Measurements from ENCODE around the gene GCK.

DNA sequence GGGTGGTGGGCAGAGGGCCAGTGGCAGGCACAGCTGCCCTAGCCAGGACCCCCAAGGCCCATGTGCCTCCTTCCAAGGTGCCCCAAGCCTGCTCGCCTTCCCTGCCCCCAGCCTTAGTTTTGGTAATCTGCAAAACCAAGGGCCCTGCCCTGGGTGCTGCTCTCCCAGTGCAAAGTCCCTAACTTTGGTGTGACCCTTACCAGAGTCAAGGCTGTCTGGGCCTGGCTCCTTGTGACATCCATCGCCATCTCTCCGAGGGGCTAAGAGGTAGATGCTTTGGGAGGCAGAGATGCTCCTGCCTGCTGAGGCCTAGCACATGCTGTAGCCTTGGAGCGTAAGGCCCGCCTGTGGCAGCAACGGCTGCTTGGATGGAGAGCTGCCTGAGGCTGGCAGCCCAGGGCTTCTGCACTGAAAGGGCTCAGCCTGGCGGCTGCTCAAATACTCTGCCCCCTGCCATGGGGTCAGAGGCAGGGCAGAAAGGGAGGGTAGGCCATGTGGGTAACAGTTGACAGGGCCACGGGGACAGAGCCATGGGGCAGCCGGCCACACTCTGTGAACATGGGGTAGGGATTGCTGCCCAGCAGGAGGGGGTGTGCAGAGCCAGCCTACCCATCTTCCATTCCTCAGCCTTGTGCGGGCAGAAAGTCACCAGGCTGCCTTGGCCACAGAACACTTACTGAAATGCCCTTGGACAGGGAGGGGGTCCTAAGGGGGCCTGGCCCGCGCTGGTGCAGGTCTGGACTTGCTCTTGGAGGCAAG is 30.2 kb downstream of the GCK start:
- TF ChIP-seq, protein P1, sequence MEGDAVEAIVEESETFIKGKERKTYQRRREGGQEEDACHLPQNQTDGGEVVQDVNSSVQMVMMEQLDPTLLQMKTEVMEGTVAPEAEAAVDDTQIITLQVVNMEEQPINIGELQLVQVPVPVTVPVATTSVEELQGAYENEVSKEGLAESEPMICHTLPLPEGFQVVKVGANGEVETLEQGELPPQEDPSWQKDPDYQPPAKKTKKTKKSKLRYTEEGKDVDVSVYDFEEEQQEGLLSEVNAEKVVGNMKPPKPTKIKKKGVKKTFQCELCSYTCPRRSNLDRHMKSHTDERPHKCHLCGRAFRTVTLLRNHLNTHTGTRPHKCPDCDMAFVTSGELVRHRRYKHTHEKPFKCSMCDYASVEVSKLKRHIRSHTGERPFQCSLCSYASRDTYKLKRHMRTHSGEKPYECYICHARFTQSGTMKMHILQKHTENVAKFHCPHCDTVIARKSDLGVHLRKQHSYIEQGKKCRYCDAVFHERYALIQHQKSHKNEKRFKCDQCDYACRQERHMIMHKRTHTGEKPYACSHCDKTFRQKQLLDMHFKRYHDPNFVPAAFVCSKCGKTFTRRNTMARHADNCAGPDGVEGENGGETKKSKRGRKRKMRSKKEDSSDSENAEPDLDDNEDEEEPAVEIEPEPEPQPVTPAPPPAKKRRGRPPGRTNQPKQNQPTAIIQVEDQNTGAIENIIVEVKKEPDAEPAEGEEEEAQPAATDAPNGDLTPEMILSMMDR (IDR thresholded peaks at IDR 0.05; ENCODE audit: insufficient read depth, low read length, poor library complexity, severe bottlenecking): no peak
- no peak for TF ChIP-seq EZH2phosphoT487 (conservative IDR thresholded peaks at IDR 0.05; ENCODE audit: low read length)
